B cell (primary cell): ENCODE results near the gene MYEF2. TPM values are rescaled to one million over a fixed set of nuclear protein-coding genes. Genes with fewer than 3 reads are reported as not detected.

Source experiments
- ATAC-seq: fragments of 200-7000 bp; cut with Tn5 transposase; one replicate; pipeline ENCODE4 v1.10.0; 2021; ENCODE audit warnings: low read depth, mild to moderate bottlenecking, moderate number of reproducible peaks, moderate library complexity
- CTCF ChIA-PET: fragments of 350-600 bp; sonication (Branson Sonifier 250); formaldehyde crosslinking; loops from one replicate; lab custom pipeline; 2021; ENCODE audit warnings: antibody characterized with exemption, inconsistent platforms; lab: Charles Lee
- POLR2A ChIA-PET: fragments of 350-600 bp; sonication (Branson Sonifier 250); formaldehyde crosslinking; loops from one replicate; lab custom pipeline; 2021; ENCODE audit warnings: antibody characterized with exemption; lab: Charles Lee
- DNase-seq: peaks from one replicate; pipeline ENCODE4 v3.0.0; 2013
- H2AFZ ChIP-seq: 2 replicates; pipeline ENCODE4 v1.6.1; 2012; ENCODE audit warnings: mild to moderate bottlenecking, low read depth, low read length; ENCODE audit not compliant: insufficient read depth, poor library complexity, severe bottlenecking
- H3K27ac ChIP-seq, 2 donors: 1 replicate in 1 of 2; 2 replicates in 1 of 2; pipeline ENCODE4 v1.5.1; 2012 to 2013; ENCODE audit warnings: low read length in 2 of 2, mild to moderate bottlenecking in 2 of 2, moderate library complexity in 1 of 2
- H3K27me3 ChIP-seq, 4 experiments: fragments of 200-600 bp in 1 of 4; sonication (generic) in 1 of 4; replicated peaks in 1 of 4; 1 replicate in 2 of 4; 2 replicates in 2 of 4; pipeline versions ENCODE4 v1.6.1 to v1.7.0; 2013 to 2016; ENCODE audit warnings: low read length in 3 of 4, mild to moderate bottlenecking in 2 of 4, mixed read lengths in 1 of 4, moderate library complexity in 1 of 4; ENCODE audit not compliant: insufficient read depth in 4 of 4, control insufficient read depth in 3 of 4; ENCODE audit errors: control extremely low read depth in 1 of 4
- H3K36me3 ChIP-seq, 2 experiments: replicated peaks in 1 of 2; 1 replicate in 1 of 2; 2 replicates in 1 of 2; pipeline versions ENCODE4 v1.6.1 to v1.7.1; 2013; ENCODE audit warnings: low read length in 1 of 2; ENCODE audit not compliant: insufficient read depth in 2 of 2, control insufficient read depth in 1 of 2; ENCODE audit errors: control extremely low read depth in 1 of 2, extremely low read depth in 1 of 2
- H3K4me1 ChIP-seq, 2 donors: fragments of 200-600 bp in 1 of 2; sonication (generic) in 1 of 2; 1 replicate in 1 of 2; 2 replicates in 1 of 2; pipeline versions ENCODE4 v1.5.1 to v1.6.1; 2013 to 2017; ENCODE audit warnings: low read length in 2 of 2; ENCODE audit not compliant: control insufficient read depth in 2 of 2, insufficient read depth in 2 of 2
- H3K4me2 ChIP-seq: replicated peaks from 2 replicates; pipeline ENCODE3; 2012; ENCODE audit warnings: mild to moderate bottlenecking, low read depth, low read length; ENCODE audit not compliant: poor library complexity, severe bottlenecking
- H3K4me3 ChIP-seq, 5 experiments: fragments of 200-600 bp in 1 of 5; sonication (generic) in 1 of 5; 1 replicate in 3 of 5; 2 replicates in 2 of 5; pipeline versions ENCODE4 v1.5.1 to v1.7.0; 2011 to 2016; ENCODE audit warnings: low read length in 4 of 5, mild to moderate bottlenecking in 4 of 5, low read depth in 2 of 5, control low read depth in 1 of 5, moderate library complexity in 1 of 5; ENCODE audit not compliant: insufficient read depth in 1 of 5; ENCODE audit errors: control extremely low read depth in 1 of 5, extremely low read depth in 1 of 5
- H3K79me2 ChIP-seq: fragments of 200-600 bp; sonication (generic); one replicate; pipeline ENCODE4 v1.6.0; 2016; ENCODE audit warnings: low read length; ENCODE audit not compliant: control insufficient read depth, insufficient read depth
- H3K9ac ChIP-seq: fragments of 200-600 bp; sonication (generic); 2 replicates; pipeline ENCODE4 v1.6.1; 2017; ENCODE audit warnings: mild to moderate bottlenecking, low read length, moderate library complexity
- H3K9me3 ChIP-seq, 3 donors: one replicate each; pipeline versions ENCODE4 v1.6.1 to v1.7.1; 2013; ENCODE audit warnings: low read length in 2 of 3; ENCODE audit not compliant: control insufficient read depth in 2 of 3, insufficient read depth in 1 of 3; ENCODE audit errors: control extremely low read depth in 1 of 3
- H4K20me1 ChIP-seq: 2 replicates; pipeline ENCODE4 v1.6.0; 2012; ENCODE audit warnings: mild to moderate bottlenecking, low read length; ENCODE audit not compliant: insufficient read depth, control insufficient read depth, poor library complexity, severe bottlenecking
- H3K27ac Mint-ChIP-seq: one replicate; pipeline ENCODE4 v1.8.0; 2021; ENCODE audit warnings: mixed read lengths
- H3K27me3 Mint-ChIP-seq: one replicate; pipeline ENCODE4 v1.8.0; 2021; ENCODE audit warnings: mixed read lengths
- H3K4me1 Mint-ChIP-seq: one replicate; pipeline ENCODE4 v1.8.0; 2021; ENCODE audit warnings: mixed read lengths
- H3K4me3 Mint-ChIP-seq: one replicate; pipeline ENCODE4 v1.8.0; 2021; ENCODE audit warnings: mixed read lengths
- H3K9me3 Mint-ChIP-seq: one replicate; pipeline ENCODE4 v1.8.0; 2022; ENCODE audit warnings: mixed read lengths; ENCODE audit not compliant: insufficient read depth
- CTCF ChIP-seq: fragments of 200-600 bp; IDR thresholded peaks from one replicate; pipeline ENCODE4 v1.8.0; 2022; ENCODE audit warnings: antibody characterized with exemption, mild to moderate bottlenecking
- EZH2 ChIP-seq: IDR thresholded peaks from 2 replicates; pipeline ENCODE4 v1.6.1; 2012; ENCODE audit warnings: borderline replicate concordance, low read depth, mild to moderate bottlenecking, moderate library complexity, low read length; ENCODE audit not compliant: insufficient read depth, poor library complexity, severe bottlenecking
- WGBS: methylation state at CpG from one replicate; pipeline ENCODE4 v1.1.5; 2013; ENCODE audit warnings: missing lambda C conversion rate; ENCODE audit not compliant: insufficient coverage; 5-methylcytosine and 5-hydroxymethylcytosine counted together
- intact Hi-C: fragments of 100-400 bp; cut with micrococcal nuclease; formaldehyde crosslinking; loops from one replicate; pipeline ENCODE4 v1.10.0; 2022
- polyA plus RNA-seq: library from polyadenylated mRNA; depleted of rRNA; stranded (reverse); fragments of >200 nt; gene quantifications from 2 replicates; pipeline ENCODE4 v1.2.3, GENCODE V29; 2012
- total RNA-seq, 2 donors: library from RNA; stranded (reverse); fragments of 120-200 nt in 1 of 2; gene quantifications; 1 replicate in 1 of 2; 2 replicates in 1 of 2; pipeline versions ENCODE4 v1.2.3 to v1.2.4, GENCODE V29; 2013 to 2022

Gene MYEF2
- total and polyA plus RNA-seq, 2 donors (not counting 1 experiment from before 2014, with no cell fraction given), result 3.9 to 34.3 TPM

GRCh38 chr15:48097264-48097663 is 80.8 kb downstream of the MYEF2 start:
- Histone ChIP-seq H3K27me3 (peaks cover 0 to 3% (median 0%) of the 10 kb centered on the region in 4 experiments), H3K79me2 (no peaks in the 10 kb centered on the region), H3K27ac (no peak overlapping the region), H2AFZ (no peak overlapping the region), H4K20me1 (no peaks in the 10 kb centered on the region), H3K9me3 (no peaks in the 10 kb centered on the region), H3K4me3 (no peak overlapping the region), H3K4me2 (no peak overlapping the region), H3K9ac (no peak overlapping the region), H3K4me1 (no peaks in the 10 kb centered on the region), H3K36me3 (no peaks in the 10 kb centered on the region)
- no CpG with 5 or more reads among the region's 2 CpGs for WGBS
- intact Hi-C loops, result no loop called here
- DNase-seq (no peak), ATAC-seq (no peak)
- CTCF ChIA-PET, result no interaction called here
- TF ChIP-seq CTCF, result no peak
- Mint-ChIP-seq H3K27ac (no peak overlapping the region), H3K4me1 (no peaks in the 10 kb centered on the region), H3K9me3 (no peaks in the 10 kb centered on the region), H3K27me3 (no peaks in the 10 kb centered on the region), H3K4me3 (no peak overlapping the region)
- POLR2A ChIA-PET, result no interaction called here

- Histone ChIP-seq H3K4me3 (no peak overlapping the region), H2AFZ (no peak overlapping the region), H3K36me3 (no peaks in the 10 kb centered on the region), H4K20me1 (no peaks in the 10 kb centered on the region), H3K27ac (no peak overlapping the region), H3K9me3 (no peaks in the 10 kb centered on the region), H3K27me3 (peaks cover 0 to 3% (median 0%) of the 10 kb centered on the region in 4 experiments), H3K4me2 (no peak overlapping the region), H3K79me2 (no peaks in the 10 kb centered on the region), H3K4me1 (no peaks in the 10 kb centered on the region), H3K9ac (no peak overlapping the region)
- Mint-ChIP-seq H3K27ac (no peak overlapping the region), H3K4me3 (no peak overlapping the region), H3K4me1 (no peaks in the 10 kb centered on the region), H3K9me3 (no peaks in the 10 kb centered on the region), H3K27me3 (no peaks in the 10 kb centered on the region)
- 94% methylated on average over 2 of the region's 2 CpGs for WGBS
- ChIA-PET CTCF (no interaction called here), POLR2A (no interaction called here)
- ATAC-seq, result no peak
- TF ChIP-seq CTCF (no peak), EZH2 (no peak)
- intact Hi-C loops, result no loop called here
- DNase-seq, result no peak
Observed at GRCh38 chr15:48096813-48097212, 81.3 kb downstream of the MYEF2 start.
